SK-N-SH (cell line): ENCODE results near the gene FBXW11.

ENCODE experiments used
- CTCF ChIP-seq: fragments of 200-600 bp; sonication (generic); IDR thresholded peaks from 2 replicates; pipeline ENCODE4 v1.6.1; 2017; ENCODE audit warnings: antibody characterized with exemption, mild to moderate bottlenecking, moderate library complexity
- EZH2phosphoT487 ChIP-seq: fragments of 200-600 bp; sonication (generic); IDR thresholded peaks from 2 replicates; pipeline ENCODE4 v1.6.1; 2017; ENCODE audit warnings: low read depth, mixed run types, mild to moderate bottlenecking, antibody characterized with exemption, moderate library complexity, borderline replicate concordance
- GATA2 ChIP-seq: sonication (generic); formaldehyde crosslinking; IDR thresholded peaks from 2 replicates; pipeline ENCODE4 v1.5.0; 2020; ENCODE audit warnings: mild to moderate bottlenecking, missing genetic modification reagents
- POLR2AphosphoS5 ChIP-seq: IDR thresholded peaks from 2 replicates; pipeline ENCODE4 v1.6.1; 2012; ENCODE audit warnings: low read depth, low read length
- SMC3 ChIP-seq: IDR thresholded peaks from 2 replicates; pipeline ENCODE4 v1.6.1; 2012; ENCODE audit warnings: low read depth, low read length, improper control_type of control experiment
- TAF1 ChIP-seq: IDR thresholded peaks from 2 replicates; pipeline ENCODE4 v1.6.1; 2012; ENCODE audit warnings: low read depth, mild to moderate bottlenecking, low read length, moderate library complexity, borderline replicate concordance

GRCh38 chr5:171999100-171999499, 7.3 kb downstream of the FBXW11 start:
- TF ChIP-seq CTCF (no peak), GATA2 (CRISPR knock-in tag) (no peak), POLR2AphosphoS5 (no peak), EZH2phosphoT487 (no peak), TAF1 (no peak), SMC3 (no peak)
